PC-3 (cell line): Measurements from ENCODE around the gene TAGLN2. TPM values are rescaled to one million over a fixed set of nuclear protein-coding genes. Genes with fewer than 3 reads are reported as not detected.

Experiments used
- ATAC-seq: fragments of 200-7000 bp; cut with Tn5 transposase; 2 replicates; pipeline ENCODE4 v1.9.1; 2020; ENCODE audit warnings: mild to moderate bottlenecking, moderate library complexity
- BruUV-seq: library from RNA; stranded (reverse); fragments of 400-500 nt; replicated peaks from 2 replicates; lab custom pipeline; 2021; lab: Mats Ljungman, UMichigan
- CTCF ChIA-PET: fragments of 300-600 bp; sonication (Branson Sonifier 250); formaldehyde crosslinking; loops from one replicate; lab custom pipeline; 2022; ENCODE audit warnings: antibody characterized with exemption; lab: Charles Lee
- POLR2A ChIA-PET: fragments of 300-600 bp; sonication (Branson Sonifier 250); formaldehyde crosslinking; loops from one replicate; lab custom pipeline; 2022; ENCODE audit warnings: antibody characterized with exemption; ENCODE audit not compliant: unreplicated experiment; lab: Charles Lee
- DNase-seq: peaks from one replicate; pipeline ENCODE4 v3.0.0-alpha.2; 2015
- H2AFZ ChIP-seq: fragments of 300-600 bp; sonication (generic); 2 replicates; pipeline ENCODE4 v1.6.0; 2016; ENCODE audit warnings: antibody characterized with exemption, low read length
- H3F3A ChIP-seq: fragments of 300-600 bp; sonication (generic); one replicate; pipeline ENCODE4 v1.6.0; 2017; ENCODE audit warnings: antibody characterized with exemption, low read length, control low read depth, mild to moderate bottlenecking; ENCODE audit not compliant: unreplicated experiment
- H3K27ac ChIP-seq: fragments of 300-600 bp; sonication (generic); 2 replicates; pipeline ENCODE4 v1.5.1; 2016; ENCODE audit warnings: mild to moderate bottlenecking, low read length
- H3K27me3 ChIP-seq: fragments of 300-600 bp; sonication (generic); 2 replicates; pipeline ENCODE4 v1.6.1; 2016; ENCODE audit warnings: low read length, mixed read lengths
- H3K36me3 ChIP-seq: fragments of 300-600 bp; sonication (generic); 2 replicates; pipeline ENCODE4 v1.6.1; 2016; ENCODE audit warnings: low read depth, mixed run types, low read length, mixed read lengths
- H3K4me1 ChIP-seq: fragments of 300-600 bp; sonication (generic); 2 replicates; pipeline ENCODE4 v1.5.1; 2016; ENCODE audit warnings: low read length; ENCODE audit not compliant: insufficient read depth
- H3K4me2 ChIP-seq: fragments of 300-600 bp; sonication (generic); 2 replicates; pipeline ENCODE4 v1.6.0; 2016; ENCODE audit warnings: low read length
- H3K4me3 ChIP-seq: fragments of 300-600 bp; sonication (generic); 2 replicates; pipeline ENCODE4 v1.5.1; 2016; ENCODE audit warnings: mild to moderate bottlenecking, low read length, mixed read lengths
- H3K79me2 ChIP-seq: fragments of 300-600 bp; sonication (generic); 2 replicates; pipeline ENCODE4 v1.6.1; 2017; ENCODE audit warnings: low read length, mixed read lengths
- H3K9ac ChIP-seq: fragments of 300-600 bp; sonication (generic); 2 replicates; pipeline ENCODE4 v1.6.0; 2016; ENCODE audit warnings: mild to moderate bottlenecking, low read length
- H3K9me2 ChIP-seq: fragments of 300-600 bp; sonication (generic); replicated peaks from 2 replicates; pipeline ENCODE4 v1.6.1; 2016; ENCODE audit warnings: mixed run types, low read length, mixed read lengths
- H3K9me3 ChIP-seq: fragments of 300-600 bp; sonication (generic); 2 replicates; pipeline ENCODE4 v1.6.1; 2016; ENCODE audit warnings: low read length, mixed read lengths
- H4K20me1 ChIP-seq: fragments of 300-600 bp; sonication (generic); 2 replicates; pipeline ENCODE4 v1.6.1; 2016; ENCODE audit warnings: low read length, mixed read lengths
- CTCF ChIP-seq: fragments of 300-600 bp; sonication (generic); conservative IDR thresholded peaks from 2 replicates; pipeline ENCODE4 v1.5.1; 2017; ENCODE audit warnings: antibody characterized with exemption, low read depth, mild to moderate bottlenecking, low read length
- EZH2 ChIP-seq: fragments of 300-600 bp; sonication (generic); IDR thresholded peaks from one replicate; pipeline ENCODE4 v1.6.1; 2017; ENCODE audit warnings: antibody characterized with exemption, mild to moderate bottlenecking, low read length; ENCODE audit not compliant: unreplicated experiment
- EZH2phosphoT487 ChIP-seq: fragments of 300-600 bp; sonication (generic); IDR thresholded peaks from 2 replicates; pipeline ENCODE4 v1.6.1; 2018; ENCODE audit warnings: mild to moderate bottlenecking, antibody characterized with exemption, low read length, borderline replicate concordance
- intact Hi-C: fragments of 100-400 bp; cut with micrococcal nuclease; formaldehyde crosslinking; loops from 2 replicates; pipeline ENCODE4 v1.9.0; 2023
- total RNA-seq: library from RNA; depleted of rRNA; stranded (reverse); fragments of >200 nt; gene quantifications from 2 replicates; pipeline ENCODE4 v1.2.3, GENCODE V29; 2014

Gene TAGLN2
- total RNA-seq, 1 experiment from 2014 or later, result 1,584 TPM

- BruUV-seq, result no TSS peak
- POLR2A ChIA-PET, result no interaction called here
These were observed 42.2 kb downstream of the TAGLN2 start for GRCh38 chr1:159883134-159883533.

GRCh38 chr1:159882527-159882862 lies 42.8 kb downstream of the TAGLN2 start:
- H3K9ac ChIP-seq, result peak overlapping the region; percentile 84
- no peak overlapping the region for H2AFZ ChIP-seq
- BruUV-seq, result no TSS peak
- H3K27ac ChIP-seq, result peak overlapping the region; percentile 97
- intact Hi-C loops, result no loop called here
- no peaks in the 10 kb centered on the region for H3K9me3 ChIP-seq
- H3K36me3 ChIP-seq, result no peaks in the 10 kb centered on the region
- TF ChIP-seq EZH2phosphoT487 (no peak), EZH2 (no peak), CTCF (no peak)
- H3F3A ChIP-seq, result peaks cover 11% of the 10 kb centered on the region
- H3K4me3 ChIP-seq, result peak overlapping the region; percentile 24; the same call in 1 of the 2 replicates
- DNase-seq, result peak; percentile 86
- H3K27me3 ChIP-seq, result no peaks in the 10 kb centered on the region
- H3K79me2 ChIP-seq, result no peaks in the 10 kb centered on the region
- no peaks in the 10 kb centered on the region for H4K20me1 ChIP-seq
- CTCF ChIA-PET, result interaction anchor here (0.6 kb wide), 1 partner anchor 106 kb away, joined by 3 read pairs; no protein-coding TSS in a partner anchor
- H3K4me1 ChIP-seq, result peaks cover 54% of the 10 kb centered on the region
- peak overlapping the region; percentile 75 for H3K4me2 ChIP-seq
- POLR2A ChIA-PET, result no interaction called here
- peak; percentile 34 for ATAC-seq
- H3K9me2 ChIP-seq, result no peaks in the 10 kb centered on the region

More at GRCh38 chr1:159883134-159883533, 42.2 kb downstream of the TAGLN2 start:
- CTCF ChIA-PET, result interaction anchor here (0.6 kb wide), 1 partner anchor 107 kb away, joined by 3 read pairs; no protein-coding TSS in a partner anchor
- H3K9me2 ChIP-seq, result no peaks in the 10 kb centered on the region
- no peaks in the 10 kb centered on the region for H3K79me2 ChIP-seq
- no peaks in the 10 kb centered on the region for H3K36me3 ChIP-seq
- H3K27ac ChIP-seq, result peak overlapping the region; percentile 97
- DNase-seq (no peak), ATAC-seq (no peak)
- intact Hi-C loops, result no loop called here
- H3K9ac ChIP-seq, result peak overlapping the region; percentile 84
- H3K9me3 ChIP-seq, result no peaks in the 10 kb centered on the region
- TF ChIP-seq EZH2 (no peak), EZH2phosphoT487 (no peak), CTCF (no peak)
- H3F3A ChIP-seq, result peaks cover 11% of the 10 kb centered on the region
- no peaks in the 10 kb centered on the region for H3K27me3 ChIP-seq
- H4K20me1 ChIP-seq, result no peaks in the 10 kb centered on the region
- H2AFZ ChIP-seq, result no peak overlapping the region
- H3K4me1 ChIP-seq, result peaks cover 54% of the 10 kb centered on the region
- H3K4me3 ChIP-seq, result no peak overlapping the region
- H3K4me2 ChIP-seq, result peak overlapping the region; percentile 75
